ENCODE data around the gene PYURF.

Gene PYURF

DNA sequence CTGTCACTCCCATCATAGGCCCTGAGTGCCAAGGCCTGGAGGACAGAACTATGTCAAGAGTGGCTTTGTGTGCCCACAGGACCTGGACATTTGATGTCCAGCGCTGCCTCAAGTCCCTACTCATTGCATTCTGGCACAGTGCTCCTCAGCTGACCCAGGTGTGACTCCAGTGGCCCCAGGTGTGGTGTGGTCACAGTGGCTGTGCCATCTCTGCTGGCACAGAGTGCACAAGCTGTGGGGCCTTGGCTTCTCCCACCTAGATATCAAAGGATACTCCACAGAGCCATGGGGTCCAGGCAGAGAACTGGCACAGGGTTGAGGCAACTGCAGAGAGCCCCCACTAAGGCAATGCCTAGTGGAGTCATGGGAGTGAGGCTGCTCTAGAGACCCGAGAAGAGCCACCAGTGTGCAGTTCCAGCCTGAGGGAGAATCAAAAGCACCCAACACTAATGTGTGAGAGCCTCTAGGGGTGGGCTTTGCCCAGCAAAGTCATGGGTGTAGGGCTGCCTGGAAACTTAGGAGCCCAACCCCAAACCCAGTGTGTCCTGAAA, 25.6 kb downstream of the PYURF start:
- H3K27ac ChIP-seq (ENCODE audit: low read depth, low read length) = no peak overlapping the region
- no peak overlapping the region for H3K4me3 ChIP-seq (ENCODE audit: low read depth, low read length)
- 0 out of 2 replicates have a peak, but pooled peaks cover 14% of the 10 kb centered on the region for H3K36me3 ChIP-seq (ENCODE audit: control insufficient read depth, insufficient read depth, low read length)
- H3K27me3 ChIP-seq (ENCODE audit: control insufficient read depth, insufficient read depth, low read length) = no peaks in the 10 kb centered on the region
- H3K9ac ChIP-seq (ENCODE audit: low read depth, low read length) = no peak overlapping the region
- no peaks in the 10 kb centered on the region for H3K4me1 ChIP-seq (ENCODE audit: control insufficient read depth, insufficient read depth, low read length)
- no peaks in the 10 kb centered on the region for H3K9me3 ChIP-seq (ENCODE audit: control insufficient read depth, insufficient read depth, low read length)

GRCh38 chr4:88489100-88489761, 34.3 kb downstream of the PYURF start:
- no peaks in the 10 kb centered on the region for H3K27me3 ChIP-seq (ENCODE audit: control insufficient read depth, insufficient read depth, low read length)
- no peak overlapping the region for H3K4me3 ChIP-seq (ENCODE audit: low read depth, low read length)
- no peak overlapping the region for H3K27ac ChIP-seq (ENCODE audit: low read depth, low read length)
- no peak overlapping the region for H3K9ac ChIP-seq (ENCODE audit: low read depth, low read length)
- H3K4me1 ChIP-seq (ENCODE audit: control insufficient read depth, insufficient read depth, low read length) = no peaks in the 10 kb centered on the region
- H3K36me3 ChIP-seq (ENCODE audit: control insufficient read depth, insufficient read depth, low read length) = peaks cover 16% of the 10 kb centered on the region; the same call in 1 of the 2 replicates
- H3K9me3 ChIP-seq (ENCODE audit: control insufficient read depth, insufficient read depth, low read length) = no peaks in the 10 kb centered on the region

DNA sequence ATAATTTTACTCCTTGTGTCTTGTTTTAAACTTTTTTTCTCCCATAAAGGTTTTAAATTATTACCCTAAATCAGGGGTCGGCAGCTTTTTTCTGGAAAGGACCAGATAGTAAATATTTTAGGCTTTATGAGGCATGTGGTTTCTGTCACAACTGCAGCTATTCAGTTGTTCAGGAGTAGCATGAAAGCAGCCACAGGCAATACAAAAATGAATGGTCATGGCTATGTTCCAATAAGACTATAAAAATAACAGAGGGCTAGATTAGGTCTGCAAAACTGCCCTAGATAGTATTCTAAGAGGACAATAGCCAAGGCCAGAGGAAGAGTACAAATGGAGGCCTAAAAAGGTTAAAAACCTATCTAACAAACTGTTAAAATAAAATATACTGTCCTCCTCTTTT, 42.0 kb downstream of the PYURF start:
- Histone ChIP-seq H3K4me1 (ENCODE audit: control insufficient read depth, insufficient read depth, low read length) (no peaks in the 10 kb centered on the region), H3K27ac (ENCODE audit: low read depth, low read length) (no peak overlapping the region), H3K9ac (ENCODE audit: low read depth, low read length) (no peak overlapping the region), H3K36me3 (ENCODE audit: control insufficient read depth, insufficient read depth, low read length) (0 out of 2 replicates have a peak, but pooled peaks cover 2% of the 10 kb centered on the region), H3K27me3 (ENCODE audit: control insufficient read depth, insufficient read depth, low read length) (no peaks in the 10 kb centered on the region), H3K9me3 (ENCODE audit: control insufficient read depth, insufficient read depth, low read length) (no peaks in the 10 kb centered on the region), H3K4me3 (ENCODE audit: low read depth, low read length) (no peak overlapping the region)

GRCh38 chr4:88478247-88478646, 45.3 kb downstream of the PYURF start:
- no peak overlapping the region for H3K27ac ChIP-seq (ENCODE audit: low read depth, low read length)
- no peaks in the 10 kb centered on the region for H3K27me3 ChIP-seq (ENCODE audit: control insufficient read depth, insufficient read depth, low read length)
- H3K36me3 ChIP-seq (ENCODE audit: control insufficient read depth, insufficient read depth, low read length) = peaks cover 5% of the 10 kb centered on the region; the same call in 1 of the 2 replicates
- no peaks in the 10 kb centered on the region for H3K4me1 ChIP-seq (ENCODE audit: control insufficient read depth, insufficient read depth, low read length)
- H3K9me3 ChIP-seq (ENCODE audit: control insufficient read depth, insufficient read depth, low read length) = no peaks in the 10 kb centered on the region
- H3K4me3 ChIP-seq (ENCODE audit: low read depth, low read length) = no peak overlapping the region
- no peak overlapping the region for H3K9ac ChIP-seq (ENCODE audit: low read depth, low read length)

- Histone ChIP-seq H3K4me3 (ENCODE audit: low read depth, low read length) (no peak overlapping the region), H3K36me3 (ENCODE audit: control insufficient read depth, insufficient read depth, low read length) (peaks cover 5% of the 10 kb centered on the region; the same call in 1 of the 2 replicates), H3K9me3 (ENCODE audit: control insufficient read depth, insufficient read depth, low read length) (no peaks in the 10 kb centered on the region), H3K4me1 (ENCODE audit: control insufficient read depth, insufficient read depth, low read length) (no peaks in the 10 kb centered on the region), H3K27me3 (ENCODE audit: control insufficient read depth, insufficient read depth, low read length) (no peaks in the 10 kb centered on the region), H3K27ac (ENCODE audit: low read depth, low read length) (no peak overlapping the region), H3K9ac (ENCODE audit: low read depth, low read length) (no peak overlapping the region)
Measured at GRCh38 chr4:88477229-88477860, 46.2 kb downstream of the PYURF start.
